Smooth muscle cell (in vitro differentiated cells): ENCODE data around the gene OGT. TPM values are rescaled to one million over a fixed set of nuclear protein-coding genes. Genes with fewer than 3 reads are reported as not detected.

ENCODE experiments used
- DNase-seq: peaks from one replicate; lab custom pipeline; 2025; ENCODE audit not compliant: unreplicated experiment; lab: John Stamatoyannopoulos, UW
- H2AFZ ChIP-seq: fragments of 200-600 bp; sonication (generic); 2 replicates; pipeline ENCODE4 v1.6.0; 2016; ENCODE audit warnings: antibody characterized with exemption, low read depth, mild to moderate bottlenecking
- H3F3A ChIP-seq: fragments of 200-600 bp; sonication (generic); 2 replicates; pipeline ENCODE4 v1.6.0; 2017; ENCODE audit warnings: antibody characterized with exemption, low read depth
- H3K27ac ChIP-seq: fragments of 200-600 bp; sonication (generic); 2 replicates; pipeline ENCODE4 v1.5.1; 2016; ENCODE audit warnings: low read depth, mild to moderate bottlenecking
- H3K27me3 ChIP-seq: fragments of 200-600 bp; sonication (generic); 2 replicates; pipeline ENCODE4 v1.6.1; 2016; ENCODE audit warnings: low read depth, mild to moderate bottlenecking
- H3K36me3 ChIP-seq: fragments of 200-600 bp; sonication (generic); 2 replicates; pipeline ENCODE4 v1.5.1; 2016; ENCODE audit warnings: low read depth
- H3K4me1 ChIP-seq: fragments of 200-600 bp; sonication (generic); 2 replicates; pipeline ENCODE4 v1.5.1; 2016; ENCODE audit warnings: low read depth
- H3K4me2 ChIP-seq: fragments of 200-600 bp; sonication (generic); 2 replicates; pipeline ENCODE4 v1.6.0; 2016; ENCODE audit warnings: mild to moderate bottlenecking
- H3K4me3 ChIP-seq: fragments of 200-600 bp; sonication (generic); 2 replicates; pipeline ENCODE4 v1.5.1; 2016; ENCODE audit warnings: mild to moderate bottlenecking
- H3K79me2 ChIP-seq: fragments of 200-600 bp; sonication (generic); 2 replicates; pipeline ENCODE4 v1.6.0; 2016; ENCODE audit warnings: low read depth, mild to moderate bottlenecking
- H3K9ac ChIP-seq: fragments of 200-600 bp; sonication (generic); 2 replicates; pipeline ENCODE4 v1.6.0; 2016; ENCODE audit warnings: low read depth
- H3K9me3 ChIP-seq: fragments of 200-600 bp; sonication (generic); replicated peaks from 2 replicates; pipeline ENCODE4 v1.5.1; 2016; ENCODE audit warnings: low read depth
- H4K20me1 ChIP-seq: fragments of 200-600 bp; sonication (generic); 2 replicates; pipeline ENCODE4 v1.6.0; 2016; ENCODE audit warnings: low read depth
- CTCF ChIP-seq: fragments of 200-600 bp; sonication (generic); IDR thresholded peaks from 2 replicates; pipeline ENCODE4 v1.5.1; 2017; ENCODE audit warnings: borderline replicate concordance, mild to moderate bottlenecking, antibody characterized with exemption; ENCODE audit not compliant: insufficient read depth, poor library complexity, severe bottlenecking
- WGBS: methylation state at CpG from one replicate; pipeline ENCODE4 v1.1.7; 2016; ENCODE audit warnings: low lambda C conversion rate; 5-methylcytosine and 5-hydroxymethylcytosine counted together
- polyA plus RNA-seq: library from polyadenylated mRNA; unstranded; fragments of >200 nt; fragmentation: Nextera tagmentation; extraction: Ambion mirVana; gene quantifications from 2 replicates; pipeline ENCODE4 v1.2.1, GENCODE V29; 2016
- total RNA-seq: library from RNA; depleted of rRNA; stranded (reverse); fragments of >200 nt; gene quantifications from 2 replicates; pipeline ENCODE4 v1.2.3, GENCODE V29; 2014

The OGT gene
- total and polyA plus RNA-seq, 2 experiments from 2014 or later: 13.2 to 67.4 TPM

GRCh38 chrX:71599965-71600364 lies 67.1 kb downstream of the OGT start:
- Histone ChIP-seq H4K20me1 (no peaks in the 10 kb centered on the region), H3K9me3 (no peaks in the 10 kb centered on the region), H2AFZ (no peak overlapping the region), H3K27ac (no peak overlapping the region), H3K27me3 (no peaks in the 10 kb centered on the region), H3K4me2 (no peak overlapping the region), H3F3A (no peaks in the 10 kb centered on the region), H3K36me3 (no peaks in the 10 kb centered on the region), H3K4me3 (no peak overlapping the region), H3K9ac (no peak overlapping the region), H3K79me2 (no peaks in the 10 kb centered on the region), H3K4me1 (no peaks in the 10 kb centered on the region)
- no peak for DNase-seq
- no peak for TF ChIP-seq CTCF
- WGBS: 80% methylated on average over 2 of the region's 2 CpGs

GRCh38 chrX:71603618-71604017 lies 70.7 kb downstream of the OGT start:
- no peaks in the 10 kb centered on the region for H3K4me1 ChIP-seq
- H3K4me3 ChIP-seq: no peak overlapping the region
- H3K79me2 ChIP-seq: no peaks in the 10 kb centered on the region
- H3K9me3 ChIP-seq: no peaks in the 10 kb centered on the region
- H2AFZ ChIP-seq: no peak overlapping the region
- 83% methylated on average over 33 of the region's 33 CpGs for WGBS
- no peak overlapping the region for H3K9ac ChIP-seq
- no peak overlapping the region for H3K27ac ChIP-seq
- no peaks in the 10 kb centered on the region for H3K36me3 ChIP-seq
- TF ChIP-seq CTCF: no peak
- no peak for DNase-seq
- H3K4me2 ChIP-seq: no peak overlapping the region
- no peaks in the 10 kb centered on the region for H3F3A ChIP-seq
- no peaks in the 10 kb centered on the region for H4K20me1 ChIP-seq
- no peaks in the 10 kb centered on the region for H3K27me3 ChIP-seq

- no peak overlapping the region for H3K4me2 ChIP-seq
- no peaks in the 10 kb centered on the region for H4K20me1 ChIP-seq
- H3K27ac ChIP-seq: no peak overlapping the region
- WGBS: 84% methylated on average over 10 of the region's 10 CpGs
- H3K4me3 ChIP-seq: no peak overlapping the region
- no peak overlapping the region for H2AFZ ChIP-seq
- no peaks in the 10 kb centered on the region for H3K79me2 ChIP-seq
- no peaks in the 10 kb centered on the region for H3F3A ChIP-seq
- no peak overlapping the region for H3K9ac ChIP-seq
- H3K27me3 ChIP-seq: no peaks in the 10 kb centered on the region
- H3K36me3 ChIP-seq: no peaks in the 10 kb centered on the region
- no peaks in the 10 kb centered on the region for H3K9me3 ChIP-seq
- no peak for TF ChIP-seq CTCF
- no peaks in the 10 kb centered on the region for H3K4me1 ChIP-seq
- DNase-seq: no peak
These were observed 71.2 kb downstream of the OGT start for GRCh38 chrX:71604141-71604540.

GRCh38 chrX:71604796-71605568 lies 72.1 kb downstream of the OGT start:
- H3F3A ChIP-seq: no peaks in the 10 kb centered on the region
- H3K4me1 ChIP-seq: no peaks in the 10 kb centered on the region
- no peaks in the 10 kb centered on the region for H3K36me3 ChIP-seq
- WGBS: 78% methylated on average over 8 of the region's 8 CpGs
- no peak overlapping the region for H3K9ac ChIP-seq
- DNase-seq: no peak
- no peaks in the 10 kb centered on the region for H3K79me2 ChIP-seq
- H3K27me3 ChIP-seq: no peaks in the 10 kb centered on the region
- TF ChIP-seq CTCF: no peak
- H3K27ac ChIP-seq: no peak overlapping the region
- H3K4me2 ChIP-seq: no peak overlapping the region
- no peak overlapping the region for H2AFZ ChIP-seq
- no peak overlapping the region for H3K4me3 ChIP-seq
- no peaks in the 10 kb centered on the region for H4K20me1 ChIP-seq
- no peaks in the 10 kb centered on the region for H3K9me3 ChIP-seq
